H1 (cell line): ENCODE data around the gene NAP1L1. TPM values are rescaled to one million over a fixed set of nuclear protein-coding genes. Genes with fewer than 3 reads are reported as not detected.

Experiments used
- ATF2 ChIP-seq: IDR thresholded peaks from 2 replicates; pipeline ENCODE4 v1.6.1; 2012; ENCODE audit warnings: low read length, inconsistent platforms
- polyA plus RNA-seq, 7 experiments: library from polyadenylated mRNA; depleted of rRNA in 3 of 7; stranded (reverse) in 5 of 7; unstranded in 2 of 7; fragments of >200 nt in 5 of 7; fragments of 200-250 nt in 2 of 7; gene quantifications; 1 replicate in 5 of 7; 2 replicates in 1 of 7; 4 replicates in 1 of 7; pipeline versions ENCODE4 v1.2.1 to v1.2.3, GENCODE V29; 2011 to 2013; ENCODE audit warnings: missing spikeins in 2 of 7, mixed read lengths in 2 of 7
- total RNA-seq: library from RNA; stranded (reverse); fragmentation: NEBNext Ultra II Directional; extraction: Animal tissue kit (Norgen Biotek cat#: 25700); gene quantifications from 2 replicates; pipeline ENCODE4 v1.2.1, GENCODE V29; 2021

NAP1L1 gene
- total and polyA plus RNA-seq, 2 of the 8 experiments (the other 6 are each of a cell fraction or from before 2014, with no cell fraction given) = 202 to 1,159 TPM

- no peak for TF ChIP-seq ATF2
Observed at GRCh38 chr12:76119887-76120286, 35.4 kb upstream of the NAP1L1 start (continued).
